NCI-H2081 (cell line): ENCODE results near the gene EPHB4.
A peak's percentile ranks its signal among the peaks of the same experiment; 100 is the strongest.

Source experiments
- DNase-seq, 2 experiments: peaks; one replicate each; lab custom pipeline; 2025; lab: John Stamatoyannopoulos, UW

Gene EPHB4

GRCh38 chr7:100854146-100854895, 27.0 kb upstream of the EPHB4 start:
- DNase-seq = no peak

GRCh38 chr7:100852048-100852872, 24.9 kb upstream of the EPHB4 start, which contains the start of gene SLC12A9:
TSS of gene SLC12A9 (plus strand) at chr7:100852713. CDS start at chr7:100854198, 1,485 bp downstream.
- peak; percentile 92 to 93 for DNase-seq

GRCh38 chr7:100847360-100847759, 20.0 kb upstream of the EPHB4 start:
- no peak for DNase-seq

GRCh38 chr7:100840470-100841100, 13.3 kb upstream of the EPHB4 start:
- no peak for DNase-seq

- DNase-seq = no peak
These were observed 12.0 kb upstream of the EPHB4 start for GRCh38 chr7:100839361-100839760.

GRCh38 chr7:100837099-100837836, 9.9 kb upstream of the EPHB4 start:
- DNase-seq = peak; percentile 86 to 91

GRCh38 chr7:100836812-100837098, 9.4 kb upstream of the EPHB4 start:
- no peak for DNase-seq

- peak in 1 of 2 experiments; percentile 45 for DNase-seq
These were observed 8.8 kb upstream of the EPHB4 start for GRCh38 chr7:100835903-100836811.

- DNase-seq = no peak
These were observed 4.9 kb upstream of the EPHB4 start for GRCh38 chr7:100832281-100832633.

- no peak for DNase-seq
These were observed 3.1 kb upstream of the EPHB4 start for GRCh38 chr7:100830396-100830795.

GRCh38 chr7:100829150-100829716, 1.9 kb upstream of the EPHB4 start:
- no peak for DNase-seq

GRCh38 chr7:100826514-100827329, 601 bp downstream of the EPHB4 start:
- DNase-seq = no peak

GRCh38 chr7:100825751-100826513, 1.4 kb downstream of the EPHB4 start:
- peak in 1 of 2 experiments; percentile 25 for DNase-seq

GRCh38 chr7:100825215-100825671, 2.1 kb downstream of the EPHB4 start:
- DNase-seq = peak in 1 of 2 experiments; percentile 36

- no peak for DNase-seq
These were observed 2.7 kb downstream of the EPHB4 start for GRCh38 chr7:100824499-100825214.

GRCh38 chr7:100823534-100823933, 3.8 kb downstream of the EPHB4 start:
- DNase-seq = no peak

GRCh38 chr7:100823140-100823525, 4.2 kb downstream of the EPHB4 start:
- DNase-seq = no peak
